Measurements from ENCODE around the gene TCF4.

- TF ChIP-seq, protein P1, sequence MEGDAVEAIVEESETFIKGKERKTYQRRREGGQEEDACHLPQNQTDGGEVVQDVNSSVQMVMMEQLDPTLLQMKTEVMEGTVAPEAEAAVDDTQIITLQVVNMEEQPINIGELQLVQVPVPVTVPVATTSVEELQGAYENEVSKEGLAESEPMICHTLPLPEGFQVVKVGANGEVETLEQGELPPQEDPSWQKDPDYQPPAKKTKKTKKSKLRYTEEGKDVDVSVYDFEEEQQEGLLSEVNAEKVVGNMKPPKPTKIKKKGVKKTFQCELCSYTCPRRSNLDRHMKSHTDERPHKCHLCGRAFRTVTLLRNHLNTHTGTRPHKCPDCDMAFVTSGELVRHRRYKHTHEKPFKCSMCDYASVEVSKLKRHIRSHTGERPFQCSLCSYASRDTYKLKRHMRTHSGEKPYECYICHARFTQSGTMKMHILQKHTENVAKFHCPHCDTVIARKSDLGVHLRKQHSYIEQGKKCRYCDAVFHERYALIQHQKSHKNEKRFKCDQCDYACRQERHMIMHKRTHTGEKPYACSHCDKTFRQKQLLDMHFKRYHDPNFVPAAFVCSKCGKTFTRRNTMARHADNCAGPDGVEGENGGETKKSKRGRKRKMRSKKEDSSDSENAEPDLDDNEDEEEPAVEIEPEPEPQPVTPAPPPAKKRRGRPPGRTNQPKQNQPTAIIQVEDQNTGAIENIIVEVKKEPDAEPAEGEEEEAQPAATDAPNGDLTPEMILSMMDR (conservative IDR thresholded peaks at IDR 0.05; ENCODE audit: low read depth, low read length) = no peak
- TF ChIP-seq EZH2phosphoT487 (IDR thresholded peaks at IDR 0.05; ENCODE audit: borderline replicate concordance, low read length) = no peak
Observed at GRCh38 chr18:55582325-55582724, 5.7 kb downstream of the TCF4 start.
